ENCODE measurements around the gene BRF1. TPM values are rescaled to one million over a fixed set of nuclear protein-coding genes. Genes with fewer than 3 reads are reported as not detected.

Gene BRF1
- total and polyA plus RNA-seq, 2 donors from 2014 or later: 19.3 to 34.1 TPM

- no peak overlapping the region for H3K9ac ChIP-seq (ENCODE audit: low read length in 3 of 3)
- intact Hi-C loops (cut with DNase I): no loop called here
- no peak for FAIRE-seq
Observed at GRCh38 chr14:105185001-105185400, 115.8 kb downstream of the BRF1 start.

GRCh38 chr14:105184461-105184860, 116.3 kb downstream of the BRF1 start:
- no peak for TF ChIP-seq CTCF (IDR thresholded peaks at IDR 0.05; ENCODE audit: borderline replicate concordance, extremely low read depth, insufficient read depth)
- Histone ChIP-seq H3K4me1 (ENCODE audit: control insufficient read depth in 2 of 3, insufficient read depth in 2 of 3, low read depth in 1 of 3, low read length in 3 of 3) (peaks cover 0 to 10% (median 0%) of the 10 kb centered on the region in 3 donors), H3K9me3 (ENCODE audit: control insufficient read depth in 2 of 3, insufficient read depth in 1 of 3, low read length in 3 of 3) (no peaks in the 10 kb centered on the region), H3K36me3 (ENCODE audit: control insufficient read depth in 2 of 3, insufficient read depth in 3 of 3, low read length in 3 of 3) (no peaks in the 10 kb centered on the region), H3K9ac (ENCODE audit: low read length in 3 of 3) (no peak overlapping the region), H3K27me3 (ENCODE audit: control insufficient read depth, insufficient read depth, low read length) (no peaks in the 10 kb centered on the region), H3K4me3 (ENCODE audit: low read length in 3 of 3) (no peak overlapping the region), H3K27ac (ENCODE audit: low read depth in 2 of 2, low read length in 2 of 2) (no peak overlapping the region)
- no peak for FAIRE-seq
- no peak for DNase-seq
- intact Hi-C loops (cut with DNase I): no loop called here

More at GRCh38 chr14:105185001-105185400, 115.8 kb downstream of the BRF1 start:
- no peak for TF ChIP-seq CTCF (IDR thresholded peaks at IDR 0.05; ENCODE audit: borderline replicate concordance, extremely low read depth, insufficient read depth)
- DNase-seq: no peak
- Histone ChIP-seq H3K4me3 (ENCODE audit: low read length in 3 of 3) (no peak overlapping the region), H3K9me3 (ENCODE audit: control insufficient read depth in 2 of 3, insufficient read depth in 1 of 3, low read length in 3 of 3) (no peaks in the 10 kb centered on the region), H3K36me3 (ENCODE audit: control insufficient read depth in 2 of 3, insufficient read depth in 3 of 3, low read length in 3 of 3) (no peaks in the 10 kb centered on the region), H3K4me1 (ENCODE audit: control insufficient read depth in 2 of 3, insufficient read depth in 2 of 3, low read depth in 1 of 3, low read length in 3 of 3) (peaks cover 0 to 8% (median 0%) of the 10 kb centered on the region in 3 donors), H3K27me3 (ENCODE audit: control insufficient read depth, insufficient read depth, low read length) (no peaks in the 10 kb centered on the region), H3K27ac (ENCODE audit: low read depth in 2 of 2, low read length in 2 of 2) (no peak overlapping the region)

- Histone ChIP-seq H3K4me1 (ENCODE audit: control insufficient read depth in 2 of 3, insufficient read depth in 2 of 3, low read depth in 1 of 3, low read length in 3 of 3) (peaks cover 0 to 12% (median 0%) of the 10 kb centered on the region in 3 donors), H3K27ac (ENCODE audit: low read depth in 2 of 2, low read length in 2 of 2) (no peak overlapping the region), H3K36me3 (ENCODE audit: control insufficient read depth in 2 of 3, insufficient read depth in 3 of 3, low read length in 3 of 3) (no peaks in the 10 kb centered on the region), H3K4me3 (ENCODE audit: low read length in 3 of 3) (no peak overlapping the region), H3K9ac (ENCODE audit: low read length in 3 of 3) (no peak overlapping the region), H3K9me3 (ENCODE audit: control insufficient read depth in 2 of 3, insufficient read depth in 1 of 3, low read length in 3 of 3) (no peaks in the 10 kb centered on the region), H3K27me3 (ENCODE audit: control insufficient read depth, insufficient read depth, low read length) (no peaks in the 10 kb centered on the region)
- intact Hi-C loops (cut with DNase I): no loop called here
- FAIRE-seq (no peak), DNase-seq (no peak)
- TF ChIP-seq CTCF (IDR thresholded peaks at IDR 0.05; ENCODE audit: borderline replicate concordance, extremely low read depth, insufficient read depth): no peak
Observed at GRCh38 chr14:105182296-105183020, 118.3 kb downstream of the BRF1 start.

Data from kidney (tissue), 14 donors.